Measurements from ENCODE around the gene TCERG1. TPM values are rescaled to one million over a fixed set of nuclear protein-coding genes. Genes with fewer than 3 reads are reported as not detected.

The TCERG1 gene
- total and polyA plus RNA-seq, 2 donors (not counting 1 experiment from before 2014, with no cell fraction given) = 44.6 to 95.2 TPM

DNA sequence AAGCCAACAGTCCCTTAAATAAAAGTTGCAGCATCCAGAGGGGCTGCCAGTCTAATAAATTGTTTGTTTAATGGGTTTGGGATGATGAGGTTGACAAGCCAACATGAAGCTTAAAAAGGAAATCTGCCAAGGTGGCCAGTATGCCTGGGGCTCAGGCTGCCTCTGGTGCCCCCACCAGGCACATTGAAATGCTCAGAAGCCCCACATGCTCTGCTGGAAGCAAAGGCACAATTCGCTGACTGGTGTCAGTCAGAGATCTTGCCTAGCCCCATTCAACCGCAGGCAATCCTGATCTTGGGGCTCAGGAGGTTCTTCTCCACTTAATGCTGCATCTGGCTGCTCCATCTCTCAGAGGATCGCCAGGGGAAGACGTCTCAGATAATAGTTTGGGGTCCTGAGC is 44.2 kb upstream of the TCERG1 start:
- no peak overlapping the region for H3K4me2 ChIP-seq (replicated peaks; ENCODE audit: low read depth, low read length, poor library complexity, severe bottlenecking)
- no peak overlapping the region for H2AFZ ChIP-seq (ENCODE audit: insufficient read depth, low read depth, low read length, poor library complexity, severe bottlenecking)
- Mint-ChIP-seq H3K27ac (no peak overlapping the region), H3K4me3 (no peak overlapping the region), H3K9me3 (ENCODE audit: insufficient read depth) (no peaks in the 10 kb centered on the region), H3K27me3 (peaks cover 33% of the 10 kb centered on the region), H3K4me1 (no peaks in the 10 kb centered on the region)
- ATAC-seq (ENCODE audit: low read depth) (no peak), DNase-seq (no peak)
- H3K9ac ChIP-seq (ENCODE audit: low read length) = no peak overlapping the region
- ChIA-PET POLR2A (no interaction called here), CTCF (no interaction called here)
- H3K9me3 ChIP-seq (ENCODE audit: control extremely low read depth in 1 of 3, control insufficient read depth in 2 of 3, insufficient read depth in 1 of 3, low read length in 2 of 3) = no peaks in the 10 kb centered on the region
- no peaks in the 10 kb centered on the region for H3K36me3 ChIP-seq (replicated peaks in 1 of 2; ENCODE audit: control extremely low read depth in 1 of 2, control insufficient read depth in 1 of 2, extremely low read depth in 1 of 2, insufficient read depth in 2 of 2, low read length in 1 of 2)
- TF ChIP-seq EZH2 (IDR thresholded peaks at IDR 0.05; ENCODE audit: borderline replicate concordance, insufficient read depth, low read depth, low read length, poor library complexity, severe bottlenecking) = no peak
- TF ChIP-seq, protein P1, sequence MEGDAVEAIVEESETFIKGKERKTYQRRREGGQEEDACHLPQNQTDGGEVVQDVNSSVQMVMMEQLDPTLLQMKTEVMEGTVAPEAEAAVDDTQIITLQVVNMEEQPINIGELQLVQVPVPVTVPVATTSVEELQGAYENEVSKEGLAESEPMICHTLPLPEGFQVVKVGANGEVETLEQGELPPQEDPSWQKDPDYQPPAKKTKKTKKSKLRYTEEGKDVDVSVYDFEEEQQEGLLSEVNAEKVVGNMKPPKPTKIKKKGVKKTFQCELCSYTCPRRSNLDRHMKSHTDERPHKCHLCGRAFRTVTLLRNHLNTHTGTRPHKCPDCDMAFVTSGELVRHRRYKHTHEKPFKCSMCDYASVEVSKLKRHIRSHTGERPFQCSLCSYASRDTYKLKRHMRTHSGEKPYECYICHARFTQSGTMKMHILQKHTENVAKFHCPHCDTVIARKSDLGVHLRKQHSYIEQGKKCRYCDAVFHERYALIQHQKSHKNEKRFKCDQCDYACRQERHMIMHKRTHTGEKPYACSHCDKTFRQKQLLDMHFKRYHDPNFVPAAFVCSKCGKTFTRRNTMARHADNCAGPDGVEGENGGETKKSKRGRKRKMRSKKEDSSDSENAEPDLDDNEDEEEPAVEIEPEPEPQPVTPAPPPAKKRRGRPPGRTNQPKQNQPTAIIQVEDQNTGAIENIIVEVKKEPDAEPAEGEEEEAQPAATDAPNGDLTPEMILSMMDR (IDR thresholded peaks at IDR 0.05) = no peak
- no peaks in the 10 kb centered on the region for H4K20me1 ChIP-seq (ENCODE audit: control insufficient read depth, insufficient read depth, low read length, poor library complexity, severe bottlenecking)
- H3K4me1 ChIP-seq (ENCODE audit: control insufficient read depth in 2 of 2, insufficient read depth in 2 of 2, low read length in 2 of 2) = no peaks in the 10 kb centered on the region
- no peak overlapping the region for H3K4me3 ChIP-seq (ENCODE audit: control extremely low read depth in 1 of 5, extremely low read depth in 1 of 5, insufficient read depth in 1 of 5, low read depth in 2 of 5, low read length in 4 of 5)
- no peaks in the 10 kb centered on the region for H3K79me2 ChIP-seq (ENCODE audit: control insufficient read depth, insufficient read depth, low read length)
- WGBS (ENCODE audit: insufficient coverage) = 94% methylated on average over 4 of the region's 4 CpGs
- peaks cover 0 to 2% (median 1%) of the 10 kb centered on the region in 4 experiments for H3K27me3 ChIP-seq (replicated peaks in 1 of 4; ENCODE audit: control extremely low read depth in 1 of 4, control insufficient read depth in 3 of 4, insufficient read depth in 4 of 4, low read length in 3 of 4)
- intact Hi-C loops (cut with micrococcal nuclease) = no loop called here
- no peak overlapping the region for H3K27ac ChIP-seq (ENCODE audit: low read length in 2 of 2)

DNA sequence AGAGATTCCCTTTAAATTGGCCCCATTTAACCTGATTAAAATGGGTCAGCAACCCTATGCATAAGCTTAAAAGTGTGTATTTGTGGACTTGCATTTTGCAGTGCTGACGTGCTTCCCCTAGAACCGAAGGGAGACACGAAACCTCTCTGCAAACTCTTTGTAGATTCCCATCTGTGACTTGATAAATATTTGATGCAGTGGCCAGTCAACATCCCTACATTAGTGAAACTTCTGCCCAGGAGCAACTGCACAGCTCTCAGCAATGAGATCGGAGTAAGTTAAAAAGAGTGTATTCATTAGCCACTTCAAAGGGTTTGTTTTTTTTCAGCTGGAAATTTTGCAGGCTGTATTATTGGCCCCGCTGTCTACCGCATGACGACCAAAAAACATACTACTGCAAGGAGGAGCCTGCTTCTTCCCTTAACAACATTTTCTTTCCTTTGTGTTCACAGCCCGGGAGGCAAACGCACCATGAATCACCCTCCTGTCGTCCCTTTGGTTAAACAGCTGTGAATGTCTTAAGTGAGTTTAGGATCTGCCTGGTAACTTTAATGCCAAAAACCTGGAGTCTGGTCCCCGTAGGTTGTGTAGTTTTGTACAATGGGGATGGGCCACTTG is 38.0 kb upstream of the TCERG1 start:
- H3K79me2 ChIP-seq (ENCODE audit: control insufficient read depth, insufficient read depth, low read length) = no peaks in the 10 kb centered on the region
- no peaks in the 10 kb centered on the region for H3K36me3 ChIP-seq (replicated peaks in 1 of 2; ENCODE audit: control extremely low read depth in 1 of 2, control insufficient read depth in 1 of 2, extremely low read depth in 1 of 2, insufficient read depth in 2 of 2, low read length in 1 of 2)
- no peak for DNase-seq
- no peak for ATAC-seq (ENCODE audit: low read depth)
- ChIA-PET CTCF (interaction anchor here (1.2 kb wide), 1 partner anchor 16 kb away, joined by 4 read pairs; no protein-coding TSS in a partner anchor), POLR2A (no interaction called here)
- Mint-ChIP-seq H3K4me1 (no peaks in the 10 kb centered on the region), H3K27me3 (peaks cover 12% of the 10 kb centered on the region), H3K27ac (no peak overlapping the region), H3K4me3 (no peak overlapping the region), H3K9me3 (ENCODE audit: insufficient read depth) (no peaks in the 10 kb centered on the region)
- H3K4me3 ChIP-seq (ENCODE audit: control extremely low read depth in 1 of 5, extremely low read depth in 1 of 5, insufficient read depth in 1 of 5, low read depth in 2 of 5, low read length in 4 of 5) = no peak overlapping the region
- 100% methylated on average over 1 of the region's 11 CpGs for WGBS (ENCODE audit: insufficient coverage)
- H3K9ac ChIP-seq (ENCODE audit: low read length) = no peak overlapping the region
- no peak overlapping the region for H3K27ac ChIP-seq (ENCODE audit: low read length in 2 of 2)
- no peaks in the 10 kb centered on the region for H3K27me3 ChIP-seq (replicated peaks in 1 of 4; ENCODE audit: control extremely low read depth in 1 of 4, control insufficient read depth in 3 of 4, insufficient read depth in 4 of 4, low read length in 3 of 4)
- no peaks in the 10 kb centered on the region for H3K4me1 ChIP-seq (ENCODE audit: control insufficient read depth in 2 of 2, insufficient read depth in 2 of 2, low read length in 2 of 2)
- no peak overlapping the region for H2AFZ ChIP-seq (ENCODE audit: insufficient read depth, low read depth, low read length, poor library complexity, severe bottlenecking)
- no peaks in the 10 kb centered on the region for H4K20me1 ChIP-seq (ENCODE audit: control insufficient read depth, insufficient read depth, low read length, poor library complexity, severe bottlenecking)
- intact Hi-C loops (cut with micrococcal nuclease) = no loop called here
- H3K9me3 ChIP-seq (ENCODE audit: control extremely low read depth in 1 of 3, control insufficient read depth in 2 of 3, insufficient read depth in 1 of 3, low read length in 2 of 3) = no peaks in the 10 kb centered on the region
- no peak overlapping the region for H3K4me2 ChIP-seq (replicated peaks; ENCODE audit: low read depth, low read length, poor library complexity, severe bottlenecking)
- TF ChIP-seq, protein P1 (IDR thresholded peaks at IDR 0.05) = no peak
- no peak for TF ChIP-seq EZH2 (IDR thresholded peaks at IDR 0.05; ENCODE audit: borderline replicate concordance, insufficient read depth, low read depth, low read length, poor library complexity, severe bottlenecking)
